Measurements from ENCODE around the gene TFR2. TPM values are rescaled to one million over a fixed set of nuclear protein-coding genes. Genes with fewer than 3 reads are reported as not detected.

Gene TFR2
- total and polyA plus RNA-seq, 2 donors (not counting 1 experiment from before 2014, with no cell fraction given), result 0.16 TPM; not detected in 1

DNA sequence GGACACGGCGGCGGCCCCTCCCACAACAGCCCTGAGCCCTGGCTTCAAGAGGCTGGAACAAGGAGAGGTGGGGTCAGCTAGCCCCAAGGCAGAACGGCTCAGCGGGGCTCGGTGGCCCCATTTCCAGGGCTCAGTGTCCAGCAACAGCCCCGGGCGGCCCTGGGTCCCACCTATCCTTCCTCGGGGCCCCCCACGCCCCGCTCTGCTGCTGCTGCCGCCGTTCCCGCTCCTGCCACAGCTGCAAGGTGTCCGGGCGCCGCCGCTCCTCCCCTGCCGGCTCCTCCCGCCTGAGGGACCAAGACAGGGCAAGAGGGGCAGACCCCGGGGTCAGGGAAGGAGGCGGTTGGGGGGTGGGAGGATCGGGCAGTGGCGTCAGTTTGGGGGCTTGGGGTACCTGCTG lies 64.2 kb downstream of the TFR2 start:
- no peak for DNase-seq (ENCODE audit: low read depth in 2 of 2)
- H3K4me2 ChIP-seq (ENCODE audit: extremely low read depth, insufficient read depth, low read length), result no peak overlapping the region
- H2AFZ ChIP-seq (ENCODE audit: low read length), result no peak overlapping the region
- no peak overlapping the region for H3K9ac ChIP-seq (ENCODE audit: insufficient read depth, low read length)
- no peaks in the 10 kb centered on the region for H3K27me3 ChIP-seq (ENCODE audit: control insufficient read depth, insufficient read depth, low read length)
- H3K27ac ChIP-seq (ENCODE audit: insufficient read depth, low read length), result no peak overlapping the region
- no peaks in the 10 kb centered on the region for H4K20me1 ChIP-seq (ENCODE audit: control insufficient read depth, extremely low read depth, insufficient read depth, low read length)
- H3K36me3 ChIP-seq (ENCODE audit: control insufficient read depth, insufficient read depth, low read length), result peaks cover 55% of the 10 kb centered on the region
- H3K4me1 ChIP-seq (ENCODE audit: control insufficient read depth, extremely low read depth, insufficient read depth, low read length), result no peaks in the 10 kb centered on the region
- no peak overlapping the region for H3K4me3 ChIP-seq (replicated peaks in 1 of 4; ENCODE audit: control extremely low read depth in 1 of 4, insufficient read depth in 1 of 4, low read depth in 3 of 4, low read length in 4 of 4)
- no peaks in the 10 kb centered on the region for H3K9me3 ChIP-seq (ENCODE audit: control insufficient read depth, insufficient read depth, low read depth, low read length)
- H3K79me2 ChIP-seq (ENCODE audit: control insufficient read depth, insufficient read depth, low read length), result peaks cover 14% of the 10 kb centered on the region
- TF ChIP-seq EZH2 (IDR thresholded peaks at IDR 0.05; ENCODE audit: low read length, missing control alignments), result no peak
- TF ChIP-seq, protein P1, sequence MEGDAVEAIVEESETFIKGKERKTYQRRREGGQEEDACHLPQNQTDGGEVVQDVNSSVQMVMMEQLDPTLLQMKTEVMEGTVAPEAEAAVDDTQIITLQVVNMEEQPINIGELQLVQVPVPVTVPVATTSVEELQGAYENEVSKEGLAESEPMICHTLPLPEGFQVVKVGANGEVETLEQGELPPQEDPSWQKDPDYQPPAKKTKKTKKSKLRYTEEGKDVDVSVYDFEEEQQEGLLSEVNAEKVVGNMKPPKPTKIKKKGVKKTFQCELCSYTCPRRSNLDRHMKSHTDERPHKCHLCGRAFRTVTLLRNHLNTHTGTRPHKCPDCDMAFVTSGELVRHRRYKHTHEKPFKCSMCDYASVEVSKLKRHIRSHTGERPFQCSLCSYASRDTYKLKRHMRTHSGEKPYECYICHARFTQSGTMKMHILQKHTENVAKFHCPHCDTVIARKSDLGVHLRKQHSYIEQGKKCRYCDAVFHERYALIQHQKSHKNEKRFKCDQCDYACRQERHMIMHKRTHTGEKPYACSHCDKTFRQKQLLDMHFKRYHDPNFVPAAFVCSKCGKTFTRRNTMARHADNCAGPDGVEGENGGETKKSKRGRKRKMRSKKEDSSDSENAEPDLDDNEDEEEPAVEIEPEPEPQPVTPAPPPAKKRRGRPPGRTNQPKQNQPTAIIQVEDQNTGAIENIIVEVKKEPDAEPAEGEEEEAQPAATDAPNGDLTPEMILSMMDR (conservative IDR thresholded peaks at IDR 0.05 in 1 of 2, IDR thresholded peaks at IDR 0.05 in 1 of 2; ENCODE audit: low read depth in 1 of 2, low read length in 2 of 2), result no peak

DNA sequence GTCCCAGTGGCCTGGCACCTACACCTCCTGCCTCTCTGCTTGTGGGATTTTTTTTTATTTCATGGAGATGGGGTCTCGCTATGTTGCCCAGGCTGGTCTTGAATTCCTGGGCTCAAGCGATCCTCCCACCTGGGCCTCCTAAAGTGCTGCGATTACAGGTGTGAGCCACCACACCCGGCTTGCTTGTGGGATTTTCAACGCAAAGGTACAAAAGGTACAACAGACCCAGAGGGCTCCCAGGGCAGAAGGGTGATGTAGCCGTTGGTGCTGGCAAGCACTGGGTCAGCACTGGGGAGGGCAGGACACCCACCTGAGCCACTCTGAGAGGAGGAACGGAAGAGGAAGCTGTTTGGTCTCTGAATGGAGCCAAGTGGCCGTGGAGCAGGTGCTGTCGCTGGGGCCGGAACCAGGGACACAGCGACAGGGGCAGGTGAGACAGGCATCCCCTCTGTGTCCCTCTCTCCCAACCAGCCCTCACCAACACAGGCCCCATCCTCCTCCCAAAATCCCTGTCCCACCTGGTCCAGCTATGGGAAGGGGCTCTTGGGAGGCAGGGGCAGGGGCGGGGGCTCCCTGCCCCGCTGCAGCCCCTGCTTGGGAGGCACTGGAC lies 64.9 kb downstream of the TFR2 start:
- TF ChIP-seq EZH2 (IDR thresholded peaks at IDR 0.05; ENCODE audit: low read length, missing control alignments), result no peak
- TF ChIP-seq, protein P1 (conservative IDR thresholded peaks at IDR 0.05 in 1 of 2, IDR thresholded peaks at IDR 0.05 in 1 of 2; ENCODE audit: low read depth in 1 of 2, low read length in 2 of 2), result no peak
- no peak for DNase-seq (ENCODE audit: low read depth in 2 of 2)
- Histone ChIP-seq H3K79me2 (ENCODE audit: control insufficient read depth, insufficient read depth, low read length) (peaks cover 8% of the 10 kb centered on the region), H3K4me1 (ENCODE audit: control insufficient read depth, extremely low read depth, insufficient read depth, low read length) (no peaks in the 10 kb centered on the region), H3K4me3 (replicated peaks in 1 of 4; ENCODE audit: control extremely low read depth in 1 of 4, insufficient read depth in 1 of 4, low read depth in 3 of 4, low read length in 4 of 4) (no peak overlapping the region), H3K9me3 (ENCODE audit: control insufficient read depth, insufficient read depth, low read depth, low read length) (no peaks in the 10 kb centered on the region), H3K9ac (ENCODE audit: insufficient read depth, low read length) (no peak overlapping the region), H3K27me3 (ENCODE audit: control insufficient read depth, insufficient read depth, low read length) (no peaks in the 10 kb centered on the region), H3K27ac (ENCODE audit: insufficient read depth, low read length) (no peak overlapping the region), H3K36me3 (ENCODE audit: control insufficient read depth, insufficient read depth, low read length) (peaks cover 50% of the 10 kb centered on the region), H4K20me1 (ENCODE audit: control insufficient read depth, extremely low read depth, insufficient read depth, low read length) (no peaks in the 10 kb centered on the region), H2AFZ (ENCODE audit: low read length) (no peak overlapping the region), H3K4me2 (ENCODE audit: extremely low read depth, insufficient read depth, low read length) (no peak overlapping the region)

DNA sequence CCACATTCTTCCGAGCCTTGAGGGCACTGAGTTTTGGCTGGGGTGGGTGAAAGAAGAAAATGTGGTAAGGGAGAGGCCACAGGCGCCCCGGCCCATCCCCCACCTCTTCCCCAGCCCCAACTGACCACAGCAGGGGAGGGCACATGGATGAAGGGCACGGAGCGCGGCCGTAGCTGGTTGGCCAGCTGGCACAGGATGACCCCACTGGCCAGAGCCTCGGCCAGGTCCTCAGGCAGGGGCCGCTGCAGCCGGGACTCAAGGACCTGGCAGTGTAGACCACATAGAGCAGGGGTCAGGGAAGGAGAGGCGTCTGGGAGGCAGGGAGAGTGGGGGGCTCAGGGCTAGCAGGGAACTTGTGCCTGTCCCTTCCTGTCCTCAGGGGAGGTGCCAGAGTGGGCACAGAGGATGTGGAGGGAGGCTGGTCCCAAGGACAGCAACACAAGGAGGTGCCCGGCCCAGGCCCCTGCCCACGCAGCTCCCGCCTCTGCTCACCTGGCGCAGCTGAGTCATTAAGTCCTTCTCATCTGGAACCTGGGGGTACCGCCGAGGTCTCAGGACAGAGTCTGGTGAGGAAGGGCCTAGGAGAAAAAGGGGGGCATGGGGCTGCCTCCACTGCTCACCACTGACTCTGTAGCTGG lies 65.5 kb downstream of the TFR2 start:
- peaks cover 46% of the 10 kb centered on the region for H3K36me3 ChIP-seq (ENCODE audit: control insufficient read depth, insufficient read depth, low read length)
- DNase-seq (ENCODE audit: low read depth in 2 of 2), result no peak
- no peak overlapping the region for H3K4me2 ChIP-seq (ENCODE audit: extremely low read depth, insufficient read depth, low read length)

More for the DNA sequence above, 65.5 kb downstream of the TFR2 start:
- H3K79me2 ChIP-seq (ENCODE audit: control insufficient read depth, insufficient read depth, low read length), result peaks cover 4% of the 10 kb centered on the region
- no peak overlapping the region for H3K27ac ChIP-seq (ENCODE audit: insufficient read depth, low read length)
- H3K27me3 ChIP-seq (ENCODE audit: control insufficient read depth, insufficient read depth, low read length), result no peaks in the 10 kb centered on the region
- H3K9me3 ChIP-seq (ENCODE audit: control insufficient read depth, insufficient read depth, low read depth, low read length), result no peaks in the 10 kb centered on the region
- H4K20me1 ChIP-seq (ENCODE audit: control insufficient read depth, extremely low read depth, insufficient read depth, low read length), result no peaks in the 10 kb centered on the region
- TF ChIP-seq, protein P1 (conservative IDR thresholded peaks at IDR 0.05 in 1 of 2, IDR thresholded peaks at IDR 0.05 in 1 of 2; ENCODE audit: low read depth in 1 of 2, low read length in 2 of 2), result no peak
- no peak for TF ChIP-seq EZH2 (IDR thresholded peaks at IDR 0.05; ENCODE audit: low read length, missing control alignments)
- H3K9ac ChIP-seq (ENCODE audit: insufficient read depth, low read length), result no peak overlapping the region
- no peaks in the 10 kb centered on the region for H3K4me1 ChIP-seq (ENCODE audit: control insufficient read depth, extremely low read depth, insufficient read depth, low read length)
- no peak overlapping the region for H3K4me3 ChIP-seq (replicated peaks in 1 of 4; ENCODE audit: control extremely low read depth in 1 of 4, insufficient read depth in 1 of 4, low read depth in 3 of 4, low read length in 4 of 4)
- no peak overlapping the region for H2AFZ ChIP-seq (ENCODE audit: low read length)

Measured in fibroblast of lung (primary cell).